ENCODE data around the gene CSF2RB.

DNA sequence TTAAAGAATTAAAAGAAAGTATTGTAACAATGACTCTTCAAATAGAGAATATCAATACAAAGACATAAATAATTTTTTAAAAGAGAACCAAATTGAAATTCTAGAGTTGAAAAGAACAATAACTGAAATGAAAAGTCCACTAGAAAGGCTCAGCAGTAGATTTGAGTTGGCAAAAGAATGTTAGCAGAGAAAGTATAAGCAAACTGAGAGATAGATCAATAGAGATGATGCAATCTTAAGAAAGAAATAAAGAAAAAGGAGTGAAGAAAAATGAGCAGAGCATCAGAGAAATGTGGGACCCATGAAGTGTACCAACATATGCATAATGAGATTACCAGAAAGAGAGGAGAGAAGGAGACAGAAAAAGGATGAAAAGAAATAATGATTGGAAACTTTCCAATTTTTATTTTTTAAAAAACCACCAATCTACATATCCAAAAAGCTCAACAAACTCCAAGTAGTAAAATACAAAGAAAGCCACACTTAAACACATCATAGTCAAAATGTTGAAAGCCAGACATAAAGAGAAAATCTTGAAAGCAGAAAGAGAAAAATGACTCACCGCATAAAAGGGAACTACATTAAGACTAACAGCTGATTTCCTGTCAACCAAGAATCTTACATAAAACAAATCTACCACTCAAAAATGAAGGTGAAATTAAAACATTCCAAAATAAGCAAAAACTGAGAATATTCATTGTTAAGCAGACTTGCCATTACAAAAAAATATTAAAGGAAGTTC lies 31.8 kb upstream of the CSF2RB start:
- TF ChIP-seq POLR2AphosphoS5 (IDR thresholded peaks at IDR 0.05; ENCODE audit: insufficient read depth, low read depth, low read length): no peak
- TF ChIP-seq EZH2 (IDR thresholded peaks at IDR 0.05; ENCODE audit: borderline replicate concordance, low read depth, low read length, severe bottlenecking): no peak
